Left ventricle myocardium inferior (tissue), 1 donor: ENCODE measurements around the gene CCR5. TPM values are rescaled to one million over a fixed set of nuclear protein-coding genes. Genes with fewer than 3 reads are reported as not detected.

Source experiments
- DNase-seq: peaks from one replicate; pipeline ENCODE4 v3.0.0-alpha.2; 2020
- H3K27ac ChIP-seq: fragments of 200-600 bp; replicated peaks from 2 replicates; pipeline ENCODE4 v1.8.0; 2021
- H3K27me3 ChIP-seq: fragments of 200-600 bp; 2 replicates; pipeline ENCODE4 v1.8.0; 2021; ENCODE audit warnings: low read depth
- H3K36me3 ChIP-seq: fragments of 200-600 bp; 2 replicates; pipeline ENCODE4 v1.8.0; 2021
- H3K4me1 ChIP-seq: fragments of 200-600 bp; 2 replicates; pipeline ENCODE4 v1.8.0; 2021
- H3K4me3 ChIP-seq: fragments of 200-600 bp; 2 replicates; pipeline ENCODE4 v1.8.0; 2021; ENCODE audit warnings: mild to moderate bottlenecking, moderate library complexity
- H3K9me3 ChIP-seq: fragments of 200-600 bp; replicated peaks from 2 replicates; pipeline ENCODE4 v1.8.0; 2021
- CTCF ChIP-seq: fragments of 200-600 bp; IDR thresholded peaks from 2 replicates; pipeline ENCODE4 v1.8.0; 2021; ENCODE audit warnings: antibody characterized with exemption, mild to moderate bottlenecking, borderline replicate concordance
- intact Hi-C: fragments of 100-400 bp; cut with micrococcal nuclease; formaldehyde crosslinking; loops from one replicate; pipeline ENCODE4 v1.11.0; 2022
- total RNA-seq: library from RNA; stranded (reverse); fragmentation: NEBNext Ultra II Directional; extraction: Animal tissue kit (Norgen Biotek cat#: 25700); gene quantifications from one replicate; pipeline ENCODE4 v1.2.1, GENCODE V29; 2021
- donor health status: DM: no; HTN: yes; CAD: no; lungs with severe emphysema.

The CCR5 gene
- total RNA-seq, 1 donor from 2014 or later: 0.22 TPM

- no peaks in the 10 kb centered on the region for H3K4me1 ChIP-seq
- no peak for TF ChIP-seq CTCF
- H3K27ac ChIP-seq: no peak overlapping the region
- no peaks in the 10 kb centered on the region for H3K9me3 ChIP-seq
- intact Hi-C loops: no loop called here
- no peak overlapping the region for H3K4me3 ChIP-seq
- no peak for DNase-seq
- no peaks in the 10 kb centered on the region for H3K36me3 ChIP-seq
- H3K27me3 ChIP-seq: peaks cover 43% of the 10 kb centered on the region
These were observed 21.8 kb upstream of the CCR5 start for GRCh38 chr3:46348823-46349482.

- no peak for DNase-seq
- intact Hi-C loops: no loop called here
- H3K27ac ChIP-seq: no peak overlapping the region
- H3K36me3 ChIP-seq: no peaks in the 10 kb centered on the region
- TF ChIP-seq CTCF: no peak
- no peak overlapping the region for H3K4me3 ChIP-seq
- no peaks in the 10 kb centered on the region for H3K9me3 ChIP-seq
- H3K4me1 ChIP-seq: no peaks in the 10 kb centered on the region
- H3K27me3 ChIP-seq: peaks cover 50% of the 10 kb centered on the region
These were observed 21.1 kb upstream of the CCR5 start for GRCh38 chr3:46349484-46350261.

GRCh38 chr3:46350262-46350565 lies 20.5 kb upstream of the CCR5 start:
- H3K27ac ChIP-seq: no peak overlapping the region
- no peaks in the 10 kb centered on the region for H3K9me3 ChIP-seq
- no peak for TF ChIP-seq CTCF
- DNase-seq: no peak
- H3K27me3 ChIP-seq: peaks cover 55% of the 10 kb centered on the region
- H3K4me1 ChIP-seq: no peaks in the 10 kb centered on the region
- intact Hi-C loops: no loop called here
- no peak overlapping the region for H3K4me3 ChIP-seq
- no peaks in the 10 kb centered on the region for H3K36me3 ChIP-seq

GRCh38 chr3:46351646-46352045 lies 19.1 kb upstream of the CCR5 start:
- intact Hi-C loops: no loop called here
- Histone ChIP-seq H3K9me3 (no peaks in the 10 kb centered on the region), H3K27me3 (peaks cover 70% of the 10 kb centered on the region), H3K27ac (no peak overlapping the region), H3K4me1 (no peaks in the 10 kb centered on the region), H3K4me3 (no peak overlapping the region), H3K36me3 (no peaks in the 10 kb centered on the region)
- no peak for DNase-seq
- no peak for TF ChIP-seq CTCF

GRCh38 chr3:46353090-46353489 lies 17.7 kb upstream of the CCR5 start:
- Histone ChIP-seq H3K27ac (no peak overlapping the region), H3K36me3 (no peaks in the 10 kb centered on the region), H3K4me1 (no peaks in the 10 kb centered on the region), H3K27me3 (peaks cover 83% of the 10 kb centered on the region), H3K4me3 (no peak overlapping the region), H3K9me3 (no peaks in the 10 kb centered on the region)
- intact Hi-C loops: no loop called here
- TF ChIP-seq CTCF: no peak
- DNase-seq: no peak
